OCI-LY1 (cell line): ENCODE measurements around the gene PLD1.
"Not testable (repeated sequence)": the region's sequence is repeated elsewhere in the genome, so short reads cannot be mapped to it uniquely, and the experiment has no call there.

Source experiments
- H2AFZ ChIP-seq: fragments of 200-600 bp; sonication (generic), shearing (Covaris generic); 2 replicates; pipeline ENCODE4 v1.6.0; 2014; ENCODE audit warnings: antibody characterized with exemption, mild to moderate bottlenecking, low read length
- H3F3A ChIP-seq: fragments of 200-600 bp; sonication (generic), shearing (Covaris generic); 2 replicates; pipeline ENCODE4 v1.6.0; 2014; ENCODE audit warnings: mild to moderate bottlenecking, antibody characterized with exemption, low read length, moderate library complexity; ENCODE audit not compliant: insufficient read depth
- H3K27ac ChIP-seq: fragments of 200-600 bp; sonication (generic); 2 replicates; pipeline ENCODE4 v1.5.1; 2014; ENCODE audit warnings: low read length, mixed run types, mild to moderate bottlenecking, low read depth; ENCODE audit not compliant: poor library complexity, severe bottlenecking
- H3K27me3 ChIP-seq: fragments of 200-600 bp; sonication (generic); 2 replicates; pipeline ENCODE4 v1.6.0; 2014; ENCODE audit warnings: antibody characterized with exemption, mild to moderate bottlenecking, low read length, moderate library complexity; ENCODE audit not compliant: insufficient read depth
- H3K36me3 ChIP-seq: fragments of 200-600 bp; sonication (generic); 2 replicates; pipeline ENCODE4 v1.6.1; 2014; ENCODE audit warnings: mild to moderate bottlenecking, antibody characterized with exemption, low read length, moderate library complexity, mixed read lengths; ENCODE audit not compliant: insufficient read depth
- H3K4me1 ChIP-seq: fragments of 200-600 bp; sonication (generic); 2 replicates; pipeline ENCODE4 v1.5.1; 2014; ENCODE audit warnings: mild to moderate bottlenecking, low read length, moderate library complexity; ENCODE audit not compliant: insufficient read depth, severe bottlenecking
- H3K4me2 ChIP-seq: fragments of 200-600 bp; sonication (generic), shearing (Covaris generic); 2 replicates; pipeline ENCODE4 v1.6.1; 2014; ENCODE audit warnings: low read length
- H3K4me3 ChIP-seq: fragments of 200-600 bp; sonication (generic); 2 replicates; pipeline ENCODE4 v1.5.1; 2014; ENCODE audit warnings: low read length, low read depth, mild to moderate bottlenecking, mixed read lengths; ENCODE audit not compliant: poor library complexity, severe bottlenecking
- H3K79me2 ChIP-seq: fragments of 200-600 bp; shearing (Covaris generic); 2 replicates; pipeline ENCODE4 v1.6.1; 2016; ENCODE audit warnings: mixed run types, low read length, mixed read lengths; ENCODE audit not compliant: insufficient read depth
- H3K9ac ChIP-seq: fragments of 200-600 bp; sonication (generic), shearing (Covaris generic); 2 replicates; pipeline ENCODE4 v1.6.1; 2014; ENCODE audit warnings: mild to moderate bottlenecking, low read length, mixed read lengths
- H3K9me2 ChIP-seq: fragments of 200-600 bp; sonication (generic), shearing (Covaris generic); 2 replicates; pipeline ENCODE4 v1.6.1; 2014; ENCODE audit warnings: low read depth, mild to moderate bottlenecking, low read length, mixed read lengths
- H3K9me3 ChIP-seq: fragments of 200-600 bp; shearing (Covaris generic); 2 replicates; pipeline ENCODE4 v1.6.1; 2014; ENCODE audit warnings: low read length, mixed read lengths
- H4K20me1 ChIP-seq: fragments of 200-600 bp; sonication (generic), shearing (Covaris generic); 2 replicates; pipeline ENCODE4 v1.6.0; 2016; ENCODE audit warnings: mild to moderate bottlenecking, low read length; ENCODE audit not compliant: insufficient read depth
- EZH2 ChIP-seq: fragments of 200-600 bp; sonication (generic), shearing (Covaris generic); IDR thresholded peaks from 2 replicates; pipeline ENCODE4 v1.8.0; 2017; ENCODE audit warnings: borderline replicate concordance, mixed run types, mild to moderate bottlenecking, antibody characterized with exemption, low read length, moderate library complexity, mixed read lengths
- TF ChIP-seq, protein P1 (sequence below): fragments of 200-600 bp; sonication (generic), shearing (Covaris generic); IDR thresholded peaks from 2 replicates; pipeline ENCODE4 v1.5.1; 2017; ENCODE audit warnings: mild to moderate bottlenecking, antibody characterized with exemption, low read length, moderate library complexity, mixed read lengths

Gene PLD1, protein sequence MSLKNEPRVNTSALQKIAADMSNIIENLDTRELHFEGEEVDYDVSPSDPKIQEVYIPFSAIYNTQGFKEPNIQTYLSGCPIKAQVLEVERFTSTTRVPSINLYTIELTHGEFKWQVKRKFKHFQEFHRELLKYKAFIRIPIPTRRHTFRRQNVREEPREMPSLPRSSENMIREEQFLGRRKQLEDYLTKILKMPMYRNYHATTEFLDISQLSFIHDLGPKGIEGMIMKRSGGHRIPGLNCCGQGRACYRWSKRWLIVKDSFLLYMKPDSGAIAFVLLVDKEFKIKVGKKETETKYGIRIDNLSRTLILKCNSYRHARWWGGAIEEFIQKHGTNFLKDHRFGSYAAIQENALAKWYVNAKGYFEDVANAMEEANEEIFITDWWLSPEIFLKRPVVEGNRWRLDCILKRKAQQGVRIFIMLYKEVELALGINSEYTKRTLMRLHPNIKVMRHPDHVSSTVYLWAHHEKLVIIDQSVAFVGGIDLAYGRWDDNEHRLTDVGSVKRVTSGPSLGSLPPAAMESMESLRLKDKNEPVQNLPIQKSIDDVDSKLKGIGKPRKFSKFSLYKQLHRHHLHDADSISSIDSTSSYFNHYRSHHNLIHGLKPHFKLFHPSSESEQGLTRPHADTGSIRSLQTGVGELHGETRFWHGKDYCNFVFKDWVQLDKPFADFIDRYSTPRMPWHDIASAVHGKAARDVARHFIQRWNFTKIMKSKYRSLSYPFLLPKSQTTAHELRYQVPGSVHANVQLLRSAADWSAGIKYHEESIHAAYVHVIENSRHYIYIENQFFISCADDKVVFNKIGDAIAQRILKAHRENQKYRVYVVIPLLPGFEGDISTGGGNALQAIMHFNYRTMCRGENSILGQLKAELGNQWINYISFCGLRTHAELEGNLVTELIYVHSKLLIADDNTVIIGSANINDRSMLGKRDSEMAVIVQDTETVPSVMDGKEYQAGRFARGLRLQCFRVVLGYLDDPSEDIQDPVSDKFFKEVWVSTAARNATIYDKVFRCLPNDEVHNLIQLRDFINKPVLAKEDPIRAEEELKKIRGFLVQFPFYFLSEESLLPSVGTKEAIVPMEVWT

DNA sequence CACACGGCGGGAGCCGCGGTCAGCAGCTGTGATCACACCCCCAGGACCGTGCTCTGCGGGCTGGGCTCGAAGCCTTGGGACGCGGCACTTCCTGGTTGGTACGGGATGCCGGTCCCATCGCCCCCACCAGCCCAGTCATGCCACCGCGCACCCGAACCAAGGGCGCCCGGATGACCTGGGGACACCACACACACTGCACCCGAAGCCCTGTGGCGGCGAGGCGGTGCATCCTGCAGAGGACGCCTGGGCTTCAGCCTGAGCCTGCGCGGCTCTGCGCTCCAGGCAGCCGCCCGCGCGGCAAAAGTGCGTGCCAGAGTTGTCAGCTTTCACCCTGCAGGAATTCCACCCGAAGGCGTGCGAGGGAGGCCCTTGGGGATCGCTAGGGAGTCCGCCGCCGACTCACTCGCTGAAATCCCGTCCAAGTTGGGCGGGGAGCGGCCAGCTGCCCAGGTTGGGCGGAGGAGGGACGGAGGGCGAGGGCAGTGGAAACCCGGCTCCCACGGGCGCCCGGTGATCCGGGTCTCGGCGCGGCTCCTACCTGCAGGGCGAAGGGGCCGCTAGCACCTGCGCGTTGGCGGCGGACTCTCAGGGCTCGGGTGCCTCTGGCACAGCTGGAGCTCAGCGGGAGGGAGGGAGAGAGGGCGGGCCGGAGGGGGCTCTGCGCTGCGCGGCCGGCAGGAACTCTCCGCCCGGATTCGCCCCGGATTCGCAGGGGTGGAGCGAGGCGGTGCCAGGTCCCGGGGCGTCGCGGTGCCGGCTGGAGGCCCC lies at the start of gene PLD1:
PLD1 (minus strand) TSS at position 623 of the 768 bp plus-strand sequence. CDS start 72,432 bp downstream, outside the sequence.
- Histone ChIP-seq H3K27ac (no peak within 1 kb of the TSS), H3F3A (no peaks in the 10 kb centered on the region), H3K27me3 (no peaks in the 10 kb centered on the region), H3K4me3 (no peak within 1 kb of the TSS), H3K79me2 (no peaks in the 10 kb centered on the region), H3K36me3 (no peaks in the 10 kb centered on the region), H3K4me1 (no peaks in the 10 kb centered on the region), H2AFZ (no peak within 1 kb of the TSS), H4K20me1 (no peaks in the 10 kb centered on the region), H3K9me2 (no peaks in the 10 kb centered on the region), H3K9me3 (no peaks in the 10 kb centered on the region), H3K4me2 (no peak within 1 kb of the TSS), H3K9ac (no peak within 1 kb of the TSS)
- TF ChIP-seq, protein P1, sequence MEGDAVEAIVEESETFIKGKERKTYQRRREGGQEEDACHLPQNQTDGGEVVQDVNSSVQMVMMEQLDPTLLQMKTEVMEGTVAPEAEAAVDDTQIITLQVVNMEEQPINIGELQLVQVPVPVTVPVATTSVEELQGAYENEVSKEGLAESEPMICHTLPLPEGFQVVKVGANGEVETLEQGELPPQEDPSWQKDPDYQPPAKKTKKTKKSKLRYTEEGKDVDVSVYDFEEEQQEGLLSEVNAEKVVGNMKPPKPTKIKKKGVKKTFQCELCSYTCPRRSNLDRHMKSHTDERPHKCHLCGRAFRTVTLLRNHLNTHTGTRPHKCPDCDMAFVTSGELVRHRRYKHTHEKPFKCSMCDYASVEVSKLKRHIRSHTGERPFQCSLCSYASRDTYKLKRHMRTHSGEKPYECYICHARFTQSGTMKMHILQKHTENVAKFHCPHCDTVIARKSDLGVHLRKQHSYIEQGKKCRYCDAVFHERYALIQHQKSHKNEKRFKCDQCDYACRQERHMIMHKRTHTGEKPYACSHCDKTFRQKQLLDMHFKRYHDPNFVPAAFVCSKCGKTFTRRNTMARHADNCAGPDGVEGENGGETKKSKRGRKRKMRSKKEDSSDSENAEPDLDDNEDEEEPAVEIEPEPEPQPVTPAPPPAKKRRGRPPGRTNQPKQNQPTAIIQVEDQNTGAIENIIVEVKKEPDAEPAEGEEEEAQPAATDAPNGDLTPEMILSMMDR = no peak
- TF ChIP-seq EZH2 = no peak

DNA sequence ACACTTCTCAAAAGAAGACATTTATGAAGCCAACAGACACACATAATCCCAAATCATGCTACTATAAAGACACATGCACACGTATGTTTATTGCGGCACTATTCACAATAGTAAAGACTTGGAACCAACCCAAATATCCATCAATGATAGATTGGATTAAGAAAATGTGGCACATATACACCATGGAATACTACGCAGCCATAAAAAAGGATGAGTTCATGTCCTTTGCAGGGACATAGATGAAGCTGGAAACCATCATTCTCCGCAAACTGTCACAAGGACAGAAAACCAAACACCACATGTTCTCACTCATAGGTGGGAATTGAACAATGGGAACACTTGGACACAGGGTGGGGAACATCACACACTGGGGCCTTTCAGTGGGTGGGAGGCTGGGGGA lies 48.5 kb upstream of the PLD1 start:
- H2AFZ ChIP-seq, H3K27ac ChIP-seq, H4K20me1 ChIP-seq, H3K9ac ChIP-seq, H3K4me1 ChIP-seq, H3F3A ChIP-seq, H3K9me2 ChIP-seq, H3K36me3 ChIP-seq, H3K27me3 ChIP-seq, H3K4me3 ChIP-seq, H3K4me2 ChIP-seq, H3K79me2 ChIP-seq: not testable (repeated sequence)
- peaks cover 16% of the 10 kb centered on the region for H3K9me3 ChIP-seq

DNA sequence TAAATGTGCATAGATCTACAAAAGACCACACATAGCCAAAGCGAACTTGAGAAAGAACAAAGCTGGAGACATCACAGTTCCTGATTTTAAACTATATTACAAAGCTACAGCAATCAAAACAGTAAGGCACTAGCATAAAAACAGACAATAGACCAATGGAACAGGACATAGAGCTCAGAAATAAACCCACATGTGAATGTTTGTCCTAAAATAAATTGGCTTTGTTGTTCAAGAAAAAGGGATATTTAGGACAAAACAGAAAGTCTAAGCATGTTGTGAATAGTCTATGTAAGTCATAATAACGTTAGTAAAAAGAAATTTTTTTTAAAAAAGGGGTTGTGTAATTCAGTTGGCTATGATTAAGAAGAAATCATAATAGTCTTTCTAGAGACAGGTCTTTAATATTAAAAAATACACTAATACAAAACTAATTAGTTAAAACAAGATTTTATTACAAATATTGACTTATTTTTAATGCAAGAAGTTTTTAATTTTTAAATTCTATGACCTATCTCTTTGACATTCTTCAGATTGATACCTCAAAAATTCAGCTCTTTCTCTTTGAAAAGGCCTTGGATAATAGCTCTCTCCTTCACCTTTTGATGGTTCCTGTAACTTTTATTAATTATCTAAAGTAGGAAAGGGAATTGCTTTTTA lies 44.5 kb upstream of the PLD1 start:
- Histone ChIP-seq H3K36me3 (no peaks in the 10 kb centered on the region), H2AFZ (no peak overlapping the region), H3K4me1 (no peaks in the 10 kb centered on the region), H3K4me2 (no peak overlapping the region), H3K9me2 (no peaks in the 10 kb centered on the region), H3K27ac (no peak overlapping the region), H4K20me1 (no peaks in the 10 kb centered on the region), H3K4me3 (no peak overlapping the region), H3K79me2 (no peaks in the 10 kb centered on the region), H3F3A (no peaks in the 10 kb centered on the region), H3K27me3 (no peaks in the 10 kb centered on the region), H3K9me3 (peaks cover 16% of the 10 kb centered on the region), H3K9ac (no peak overlapping the region)
- no peak for TF ChIP-seq EZH2
- TF ChIP-seq, protein P1 = no peak
